Measurements from ENCODE around the gene TPSB2. TPM values are rescaled to one million over a fixed set of nuclear protein-coding genes. Genes with fewer than 3 reads are reported as not detected.

TPSB2 gene
- total RNA-seq, 4 donors from 2014 or later: 4.1 to 108 (median 29.0) TPM

GRCh38 chr16:1263591-1264344 is 33.8 kb upstream of the TPSB2 start:
- no peak overlapping the region for H3K4me3 ChIP-seq
- H3K36me3 ChIP-seq: no peaks in the 10 kb centered on the region
- H3K4me1 ChIP-seq: no peaks in the 10 kb centered on the region
- peaks cover 0 to 13% of the 10 kb centered on the region in 2 donors for H3K27me3 ChIP-seq
- intact Hi-C loops (cut with DNase I; ENCODE audit: low total_unique reads): no loop called here
- no peak for DNase-seq
- no peaks in the 10 kb centered on the region for H3K9me3 ChIP-seq
- TF ChIP-seq CTCF (IDR thresholded peaks at IDR 0.05) (no peak), POLR2A (IDR thresholded peaks at IDR 0.05) (no peak)
- no peak overlapping the region for H3K27ac ChIP-seq

GRCh38 chr16:1262846-1263221 is 32.9 kb upstream of the TPSB2 start:
- no peaks in the 10 kb centered on the region for H3K9me3 ChIP-seq
- peaks cover 0 to 13% of the 10 kb centered on the region in 2 donors for H3K27me3 ChIP-seq
- DNase-seq: no peak
- no peaks in the 10 kb centered on the region for H3K4me1 ChIP-seq
- no peak overlapping the region for H3K27ac ChIP-seq
- intact Hi-C loops (cut with DNase I; ENCODE audit: low total_unique reads): no loop called here
- no peak overlapping the region for H3K4me3 ChIP-seq
- TF ChIP-seq CTCF (IDR thresholded peaks at IDR 0.05) (no peak), POLR2A (IDR thresholded peaks at IDR 0.05) (no peak)
- H3K36me3 ChIP-seq: no peaks in the 10 kb centered on the region

DNA sequence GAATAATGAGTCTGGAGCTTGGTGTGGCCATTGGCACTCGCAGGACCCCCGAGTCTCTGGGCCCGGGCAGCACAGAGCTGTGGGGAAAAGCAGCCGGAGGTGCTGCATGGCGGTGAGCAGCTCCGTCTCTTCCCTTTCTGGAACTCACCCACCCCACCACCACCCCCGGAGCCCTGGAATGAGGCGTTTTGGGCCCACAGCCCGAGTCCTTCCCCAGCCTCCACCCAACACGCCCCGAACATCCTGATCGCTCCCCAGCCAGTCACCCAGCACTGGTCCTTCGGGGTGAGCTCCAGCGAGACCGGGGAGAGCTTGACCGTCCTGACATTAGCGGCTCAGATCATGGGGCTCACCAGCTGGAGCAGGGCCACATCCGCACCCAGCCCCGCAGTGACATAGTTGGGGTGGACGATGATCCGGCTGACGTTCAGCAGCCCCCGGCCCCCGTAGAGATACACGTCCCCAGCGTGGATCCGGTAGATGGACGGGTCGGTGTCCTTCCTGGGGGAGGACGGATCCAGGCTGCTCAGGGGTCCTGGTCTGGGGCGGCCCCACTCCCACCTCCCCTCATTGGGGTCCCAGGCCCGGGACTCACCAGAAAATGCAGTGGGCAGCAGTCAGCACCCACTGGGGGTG is 32.3 kb upstream of the TPSB2 start:
- Histone ChIP-seq H3K36me3 (no peaks in the 10 kb centered on the region), H3K9me3 (no peaks in the 10 kb centered on the region), H3K4me1 (no peaks in the 10 kb centered on the region), H3K27me3 (peaks cover 0 to 13% of the 10 kb centered on the region in 2 donors), H3K27ac (no peak overlapping the region), H3K4me3 (no peak overlapping the region)
- intact Hi-C loops (cut with DNase I; ENCODE audit: low total_unique reads): no loop called here
- TF ChIP-seq CTCF (IDR thresholded peaks at IDR 0.05): no peak
- TF ChIP-seq POLR2A (IDR thresholded peaks at IDR 0.05): no peak
- DNase-seq: no peak

DNA sequence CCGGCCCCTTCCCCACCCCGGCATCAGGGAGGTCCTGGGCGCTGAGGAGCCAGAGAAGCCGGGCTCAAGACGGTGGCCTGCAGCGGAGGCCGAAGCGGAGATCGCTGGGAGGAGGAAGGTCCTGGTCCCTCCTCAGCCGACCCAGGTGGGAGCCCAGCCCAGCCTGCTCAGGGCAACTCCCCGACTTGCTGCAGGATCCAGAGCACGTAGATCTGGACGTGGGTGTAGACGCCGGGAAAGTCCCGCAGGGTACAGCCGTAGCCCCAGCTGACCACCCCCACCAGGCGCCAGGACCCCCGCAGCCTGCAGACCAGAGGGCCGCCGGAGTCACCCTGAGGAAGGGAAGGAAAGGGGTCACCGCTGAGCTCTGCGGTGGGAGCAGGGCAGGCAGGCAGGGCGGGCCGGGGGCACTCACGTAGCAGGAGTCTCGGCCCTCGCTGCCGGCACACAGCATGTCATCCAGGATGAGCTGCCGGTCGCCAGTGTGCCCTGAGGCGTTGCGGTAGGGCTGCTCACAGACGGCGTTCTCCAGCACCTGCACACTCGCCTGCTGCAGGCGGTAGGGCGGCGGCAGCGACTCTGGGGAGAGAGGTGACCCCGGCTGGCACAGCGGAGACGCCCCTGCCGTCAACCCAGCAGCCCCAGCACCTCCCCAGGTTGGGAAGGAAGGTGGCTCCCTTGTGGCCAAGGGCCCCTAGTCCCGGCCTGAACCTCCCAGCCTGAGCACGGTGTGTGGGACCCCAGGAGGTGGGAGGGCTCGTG is 31.3 kb upstream of the TPSB2 start:
- Histone ChIP-seq H3K36me3 (no peaks in the 10 kb centered on the region), H3K9me3 (no peaks in the 10 kb centered on the region), H3K27me3 (peaks cover 0 to 13% of the 10 kb centered on the region in 2 donors), H3K4me3 (no peak overlapping the region), H3K4me1 (no peaks in the 10 kb centered on the region), H3K27ac (no peak overlapping the region)
- TF ChIP-seq POLR2A (IDR thresholded peaks at IDR 0.05) (no peak), CTCF (IDR thresholded peaks at IDR 0.05) (no peak)
- intact Hi-C loops (cut with DNase I; ENCODE audit: low total_unique reads): no loop called here
- no peak for DNase-seq
